NCI-H2107 treated with DMSO at 0.1 percent for 48 hours (cell line): ENCODE measurements around the gene SH2D3C.
A peak's percentile ranks its signal among the peaks of the same experiment; 100 is the strongest.

ENCODE experiments used
- DNase-seq: peaks from one replicate; lab custom pipeline; 2025; ENCODE audit not compliant: unreplicated experiment; lab: John Stamatoyannopoulos, UW

Gene SH2D3C

GRCh38 chr9:127722055-127722745 is 56.3 kb downstream of the SH2D3C start:
- DNase-seq, result no peak

- no peak for DNase-seq
Observed at GRCh38 chr9:127721391-127721821, 57.1 kb downstream of the SH2D3C start.

GRCh38 chr9:127720865-127721227 is 57.6 kb downstream of the SH2D3C start:
- DNase-seq, result no peak

- DNase-seq, result no peak
Observed at GRCh38 chr9:127720031-127720864, 58.2 kb downstream of the SH2D3C start.

- no peak for DNase-seq
Observed at GRCh38 chr9:127717766-127718165, 60.7 kb downstream of the SH2D3C start.

- DNase-seq, result no peak
Observed at GRCh38 chr9:127716412-127716811, 62.1 kb downstream of the SH2D3C start.

GRCh38 chr9:127715470-127716337 is 62.8 kb downstream of the SH2D3C start, which contains the start of the genes PTRH1 and TTC16:
PTRH1 (minus strand) TSS chr9:127715663; CDS start chr9:127715639, 24 bp downstream.
TTC16 (plus strand) TSS chr9:127716079; CDS start chr9:127716146, 67 bp downstream.
- peak; percentile 70 for DNase-seq

- DNase-seq, result no peak
Observed at GRCh38 chr9:127714951-127715469, 63.5 kb downstream of the SH2D3C start.

- DNase-seq, result no peak
Observed at GRCh38 chr9:127714020-127714750, 64.3 kb downstream of the SH2D3C start.

- DNase-seq, result no peak
Observed at GRCh38 chr9:127712867-127713266, 65.6 kb downstream of the SH2D3C start.

GRCh38 chr9:127712371-127712770 is 66.1 kb downstream of the SH2D3C start:
- DNase-seq, result no peak

- DNase-seq, result no peak
Observed at GRCh38 chr9:127711831-127712274, 66.6 kb downstream of the SH2D3C start.

GRCh38 chr9:127711226-127711701 is 67.2 kb downstream of the SH2D3C start:
- no peak for DNase-seq

- no peak for DNase-seq
Observed at GRCh38 chr9:127710204-127710783, 68.2 kb downstream of the SH2D3C start.

GRCh38 chr9:127708952-127709587 is 69.4 kb downstream of the SH2D3C start:
- no peak for DNase-seq

- DNase-seq, result no peak
Observed at GRCh38 chr9:127707766-127708165, 70.7 kb downstream of the SH2D3C start.

- DNase-seq, result no peak
Observed at GRCh38 chr9:127706836-127707241, 71.6 kb downstream of the SH2D3C start, which contains the start of gene CFAP157. CFAP157 (plus strand) TSS chr9:127706988; CDS start chr9:127707032, 44 bp downstream.

- no peak for DNase-seq
Observed at GRCh38 chr9:127705577-127706379, 72.7 kb downstream of the SH2D3C start.
